Fibroblast of the aortic adventitia (primary cell): ENCODE data around the gene CCNY. TPM values are rescaled to one million over a fixed set of nuclear protein-coding genes. Genes with fewer than 3 reads are reported as not detected.

Source experiments
- DNase-seq: peaks from one replicate; pipeline ENCODE4 v3.0.0-alpha.2; 2010; ENCODE audit warnings: low read depth
- H3K4me3 ChIP-seq: 2 replicates; pipeline ENCODE4 v1.5.1; 2011; ENCODE audit warnings: low read depth, mild to moderate bottlenecking, control low read depth, low read length, moderate library complexity
- total RNA-seq: library from RNA; depleted of rRNA; stranded (reverse); fragments of >200 nt; gene quantifications from 2 replicates; pipeline ENCODE4 v1.2.3, GENCODE V29; 2012; ENCODE audit warnings: low replicate concordance
- TF ChIP-seq, protein P1 (sequence below): IDR thresholded peaks from 2 replicates; pipeline ENCODE4 v1.5.1; 2011; ENCODE audit warnings: mild to moderate bottlenecking, low read length, control low read depth, inconsistent platforms; ENCODE audit not compliant: insufficient read depth

The CCNY gene
- total RNA-seq, 1 donor = 55.4 TPM

DNA sequence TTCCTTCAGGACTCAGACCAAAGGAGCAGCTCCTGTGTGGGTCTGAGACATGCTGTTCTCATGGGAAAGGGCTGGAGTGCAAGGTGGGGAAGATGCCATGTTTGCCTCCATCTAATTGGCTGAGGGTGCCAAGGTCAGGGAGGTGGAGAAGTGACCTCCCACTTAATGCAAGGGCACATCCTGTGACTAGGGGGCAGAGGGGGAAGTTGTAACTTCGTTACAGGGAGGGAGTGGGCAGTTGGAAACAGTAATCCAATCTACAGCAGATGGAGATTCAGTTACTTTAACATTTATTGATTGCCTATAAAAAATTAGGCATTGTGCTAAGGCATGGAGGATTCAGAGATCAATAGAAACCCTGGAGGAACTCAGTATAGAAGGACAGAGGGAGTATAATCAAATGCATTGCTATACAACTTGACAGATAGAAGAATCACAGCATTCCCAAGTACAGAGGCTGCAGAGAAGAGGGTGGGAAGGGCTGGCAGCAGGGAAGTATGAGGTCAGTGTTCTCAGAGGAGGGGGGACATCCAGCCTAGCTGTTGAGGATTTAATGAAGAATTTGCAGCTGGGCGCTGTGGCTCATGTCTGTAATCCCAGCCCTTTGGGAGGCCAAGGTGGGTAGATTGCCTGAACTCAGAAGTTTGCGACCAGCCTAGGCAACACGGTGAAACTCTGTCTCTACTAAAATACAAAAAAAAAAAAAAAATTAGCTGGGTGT, 75.9 kb downstream of the CCNY start:
- no peak overlapping the region for H3K4me3 ChIP-seq
- no peak for DNase-seq
- TF ChIP-seq, protein P1, sequence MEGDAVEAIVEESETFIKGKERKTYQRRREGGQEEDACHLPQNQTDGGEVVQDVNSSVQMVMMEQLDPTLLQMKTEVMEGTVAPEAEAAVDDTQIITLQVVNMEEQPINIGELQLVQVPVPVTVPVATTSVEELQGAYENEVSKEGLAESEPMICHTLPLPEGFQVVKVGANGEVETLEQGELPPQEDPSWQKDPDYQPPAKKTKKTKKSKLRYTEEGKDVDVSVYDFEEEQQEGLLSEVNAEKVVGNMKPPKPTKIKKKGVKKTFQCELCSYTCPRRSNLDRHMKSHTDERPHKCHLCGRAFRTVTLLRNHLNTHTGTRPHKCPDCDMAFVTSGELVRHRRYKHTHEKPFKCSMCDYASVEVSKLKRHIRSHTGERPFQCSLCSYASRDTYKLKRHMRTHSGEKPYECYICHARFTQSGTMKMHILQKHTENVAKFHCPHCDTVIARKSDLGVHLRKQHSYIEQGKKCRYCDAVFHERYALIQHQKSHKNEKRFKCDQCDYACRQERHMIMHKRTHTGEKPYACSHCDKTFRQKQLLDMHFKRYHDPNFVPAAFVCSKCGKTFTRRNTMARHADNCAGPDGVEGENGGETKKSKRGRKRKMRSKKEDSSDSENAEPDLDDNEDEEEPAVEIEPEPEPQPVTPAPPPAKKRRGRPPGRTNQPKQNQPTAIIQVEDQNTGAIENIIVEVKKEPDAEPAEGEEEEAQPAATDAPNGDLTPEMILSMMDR = no peak

DNA sequence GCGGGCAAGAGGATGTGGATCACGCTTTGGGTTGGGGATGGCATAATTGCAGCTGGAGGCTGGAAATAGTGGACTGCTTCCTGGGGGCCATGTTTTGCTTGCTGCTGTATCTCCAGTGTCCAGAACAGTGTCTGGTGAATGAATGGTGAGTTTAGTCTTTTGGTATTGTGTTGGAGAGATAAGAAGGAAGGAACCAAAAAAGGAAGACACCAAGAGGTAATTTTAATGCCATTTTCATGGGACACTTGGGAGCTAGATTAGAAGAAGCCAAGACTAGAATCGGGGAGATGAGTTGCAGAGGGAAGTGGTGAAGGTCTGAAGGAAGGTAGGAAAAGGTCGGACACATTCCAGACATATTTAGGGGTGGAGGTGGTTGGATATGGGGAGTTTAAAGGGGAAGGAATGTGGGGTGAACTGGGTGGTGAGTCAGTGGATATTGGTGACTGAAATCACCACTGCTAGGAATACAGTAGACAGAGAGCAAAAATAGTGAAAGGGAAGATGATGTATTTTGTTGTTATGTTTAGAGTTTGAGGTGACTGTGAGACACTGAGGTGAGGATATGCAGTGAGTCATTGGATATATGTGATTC, 76.7 kb downstream of the CCNY start:
- TF ChIP-seq, protein P1 = no peak
- DNase-seq = peak; percentile 36
- H3K4me3 ChIP-seq = no peak overlapping the region

- TF ChIP-seq, protein P1 = no peak
- DNase-seq = peak; percentile 48
- H3K4me3 ChIP-seq = no peak overlapping the region
These were observed 77.9 kb downstream of the CCNY start for GRCh38 chr10:35413985-35414861.

DNA sequence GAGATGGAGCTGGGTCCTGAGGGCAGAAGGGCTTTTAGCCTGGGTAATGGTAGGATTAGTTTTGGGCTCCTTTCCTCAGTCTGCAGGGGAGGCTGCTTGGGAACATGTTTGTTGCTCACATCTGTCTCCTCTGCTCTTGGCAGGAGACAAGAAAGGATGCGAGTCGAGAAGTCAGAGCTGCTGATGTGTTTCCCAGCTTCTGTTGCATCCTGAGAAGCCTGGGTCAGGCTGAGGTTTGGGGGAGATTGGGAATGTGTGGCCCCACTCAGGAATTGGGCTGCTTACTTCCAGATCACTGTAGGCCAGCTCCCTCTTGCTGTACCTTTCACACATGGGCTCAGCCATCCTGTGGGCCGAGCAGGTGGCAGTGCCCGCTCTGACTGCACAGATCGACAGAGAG, 79.2 kb downstream of the CCNY start:
- H3K4me3 ChIP-seq = no peak overlapping the region
- DNase-seq = no peak
- TF ChIP-seq, protein P1 = no peak

GRCh38 chr10:35416619-35417312, 80.5 kb downstream of the CCNY start:
- no peak for DNase-seq
- TF ChIP-seq, protein P1 = no peak
- H3K4me3 ChIP-seq = no peak overlapping the region

DNA sequence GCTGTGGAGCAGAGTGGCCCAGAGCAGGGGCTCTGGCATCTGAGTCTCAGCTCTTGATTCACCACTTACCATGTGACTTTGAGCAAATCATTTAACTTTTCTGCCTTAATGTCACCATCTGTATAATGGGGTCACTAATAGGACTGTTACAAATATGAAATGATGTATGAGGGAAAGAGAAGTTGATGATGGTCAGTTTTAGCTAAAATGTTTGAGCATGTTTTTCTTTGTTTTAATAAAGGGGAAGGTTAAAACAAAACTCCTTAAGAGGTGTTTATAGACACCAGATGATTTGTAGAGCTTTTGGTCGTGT, 81.0 kb downstream of the CCNY start:
- no peak overlapping the region for H3K4me3 ChIP-seq
- DNase-seq = no peak
- TF ChIP-seq, protein P1 = no peak
